ENCODE data around the gene RSPO4.

Gene RSPO4

GRCh38 chr20:952196-952795 is 49.8 kb downstream of the RSPO4 start:
- no peaks in the 10 kb centered on the region for H3K4me1 Mint-ChIP-seq (ENCODE audit: low read depth)
- H3K36me3 Mint-ChIP-seq (ENCODE audit: low read depth), result no peaks in the 10 kb centered on the region
- H3K4me3 Mint-ChIP-seq, result no peak overlapping the region
- DNase-seq (ENCODE audit: low spot score), result no peak
- no peak overlapping the region for H3K27ac Mint-ChIP-seq
- H3K27me3 Mint-ChIP-seq (ENCODE audit: low read depth), result peaks cover 14% of the 10 kb centered on the region
- no peaks in the 10 kb centered on the region for H3K9me3 Mint-ChIP-seq

DNA sequence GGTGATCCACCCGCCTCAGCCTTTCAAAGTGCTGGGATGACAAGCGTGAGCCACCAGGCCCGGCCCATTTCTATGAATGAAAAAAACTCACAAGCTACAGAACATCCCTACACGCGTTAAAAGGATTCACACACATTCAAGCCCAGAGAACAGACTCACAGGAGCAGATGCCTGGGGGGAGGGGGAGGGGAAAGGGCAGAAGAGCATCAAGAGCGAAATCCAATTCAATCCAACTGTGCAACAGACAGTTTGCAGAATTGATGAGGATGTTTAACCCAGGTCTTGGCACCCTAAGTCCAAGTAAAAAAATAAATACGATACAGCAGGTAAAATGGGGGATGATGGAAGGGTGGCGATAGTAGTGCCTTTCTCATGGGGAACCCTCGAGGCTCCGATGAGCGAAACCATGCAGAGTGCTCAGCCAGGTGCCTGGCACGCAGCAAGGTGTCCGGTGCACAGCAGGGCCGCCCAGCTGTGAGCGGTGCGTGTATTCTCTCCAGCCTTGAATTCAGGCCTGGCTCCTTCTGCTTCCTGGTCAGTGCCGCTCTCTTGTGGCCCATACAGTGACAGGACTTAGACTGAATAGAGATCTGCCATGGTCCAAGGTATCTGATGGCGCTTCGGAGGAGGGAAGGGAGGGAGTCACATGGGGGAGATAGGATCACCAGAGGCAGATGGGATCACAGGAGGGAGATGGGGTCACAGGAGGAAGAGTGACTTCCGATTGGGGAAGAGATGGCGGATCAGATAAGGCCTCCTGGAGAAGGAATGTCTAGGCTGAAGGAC is 50.5 kb downstream of the RSPO4 start:
- Mint-ChIP-seq H3K27ac (no peak overlapping the region), H3K27me3 (ENCODE audit: low read depth) (peaks cover 15% of the 10 kb centered on the region), H3K4me1 (ENCODE audit: low read depth) (no peaks in the 10 kb centered on the region), H3K4me3 (no peak overlapping the region), H3K9me3 (no peaks in the 10 kb centered on the region), H3K36me3 (ENCODE audit: low read depth) (no peaks in the 10 kb centered on the region)
- no peak for DNase-seq (ENCODE audit: low spot score)

- H3K4me1 Mint-ChIP-seq (ENCODE audit: low read depth), result no peaks in the 10 kb centered on the region
These were observed 52.4 kb downstream of the RSPO4 start for GRCh38 chr20:949717-950116.

GRCh38 chr20:946826-947225 is 55.3 kb downstream of the RSPO4 start:
- no peaks in the 10 kb centered on the region for H3K36me3 Mint-ChIP-seq (ENCODE audit: low read depth)
- peaks cover 15% of the 10 kb centered on the region for H3K27me3 Mint-ChIP-seq (ENCODE audit: low read depth)

More at GRCh38 chr20:949717-950116, 52.4 kb downstream of the RSPO4 start:
- no peak overlapping the region for H3K4me3 Mint-ChIP-seq
- DNase-seq (ENCODE audit: low spot score), result no peak
- H3K27ac Mint-ChIP-seq, result no peak overlapping the region
- no peaks in the 10 kb centered on the region for H3K9me3 Mint-ChIP-seq
- no peaks in the 10 kb centered on the region for H3K36me3 Mint-ChIP-seq (ENCODE audit: low read depth)
- peaks cover 15% of the 10 kb centered on the region for H3K27me3 Mint-ChIP-seq (ENCODE audit: low read depth)

DNA sequence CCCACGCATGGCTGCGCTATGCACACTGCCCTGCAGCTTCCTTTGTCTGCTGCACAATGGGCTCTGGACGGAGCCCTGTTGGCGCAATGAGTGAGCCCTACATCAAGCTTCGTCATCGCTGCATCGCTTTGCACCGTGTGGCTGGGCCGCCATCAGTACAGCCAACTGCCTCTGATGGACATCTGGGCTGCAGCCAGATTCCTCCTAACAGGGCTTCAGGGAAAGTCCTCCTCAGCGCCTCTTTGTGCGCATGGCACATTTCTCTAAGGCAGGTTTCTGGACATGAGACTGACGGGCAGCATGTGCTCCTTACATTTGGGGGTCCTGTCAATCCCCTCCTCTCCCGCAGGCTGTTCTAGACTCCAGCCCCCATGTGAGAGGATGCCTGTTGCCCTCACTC is 56.3 kb downstream of the RSPO4 start:
- H3K27ac Mint-ChIP-seq, result no peak overlapping the region
- H3K27me3 Mint-ChIP-seq (ENCODE audit: low read depth), result peaks cover 15% of the 10 kb centered on the region
- H3K4me3 Mint-ChIP-seq, result no peak overlapping the region
- no peak for DNase-seq (ENCODE audit: low spot score)
- H3K36me3 Mint-ChIP-seq (ENCODE audit: low read depth), result no peaks in the 10 kb centered on the region
- H3K9me3 Mint-ChIP-seq, result no peaks in the 10 kb centered on the region
- H3K4me1 Mint-ChIP-seq (ENCODE audit: low read depth), result no peaks in the 10 kb centered on the region

More at GRCh38 chr20:946826-947225, 55.3 kb downstream of the RSPO4 start:
- no peaks in the 10 kb centered on the region for H3K9me3 Mint-ChIP-seq
- DNase-seq (ENCODE audit: low spot score), result no peak
- H3K27ac Mint-ChIP-seq, result no peak overlapping the region
- H3K4me1 Mint-ChIP-seq (ENCODE audit: low read depth), result no peaks in the 10 kb centered on the region
- H3K4me3 Mint-ChIP-seq, result no peak overlapping the region

DNA sequence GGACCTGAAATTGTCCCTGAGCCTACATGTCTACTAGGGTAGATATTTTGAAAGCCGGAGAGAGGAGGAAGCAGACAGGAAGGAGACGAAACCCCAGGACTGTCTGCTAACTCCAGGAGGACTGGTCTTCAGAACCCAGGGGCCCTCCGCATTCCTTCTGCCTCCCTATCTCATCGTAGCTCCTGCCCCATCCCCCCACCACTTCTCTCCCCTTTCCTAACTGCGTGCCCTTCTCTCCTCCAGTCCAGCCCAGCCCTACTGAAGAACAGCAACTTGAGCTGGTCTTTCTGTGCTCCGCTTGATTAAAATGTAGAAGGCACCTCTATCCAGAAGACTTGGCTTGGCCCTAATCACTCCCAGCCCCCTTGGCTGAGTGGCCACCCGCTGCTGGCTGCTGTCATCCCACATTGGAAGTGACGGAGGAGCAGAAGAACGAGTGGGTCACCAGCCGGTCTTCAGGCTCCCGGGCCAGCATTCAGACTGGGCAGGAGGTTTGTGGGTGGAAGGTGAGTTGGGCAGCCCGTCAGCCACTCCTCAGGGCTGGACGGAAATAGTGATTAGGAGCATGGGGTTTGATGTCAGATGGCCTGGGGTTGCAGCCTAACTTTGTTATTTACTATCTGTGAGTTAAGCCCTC is 57.2 kb downstream of the RSPO4 start:
- H3K27ac Mint-ChIP-seq, result no peak overlapping the region
- peaks cover 15% of the 10 kb centered on the region for H3K27me3 Mint-ChIP-seq (ENCODE audit: low read depth)
- DNase-seq (ENCODE audit: low spot score), result no peak
- no peaks in the 10 kb centered on the region for H3K4me1 Mint-ChIP-seq (ENCODE audit: low read depth)
- no peaks in the 10 kb centered on the region for H3K36me3 Mint-ChIP-seq (ENCODE audit: low read depth)
- H3K4me3 Mint-ChIP-seq, result no peak overlapping the region
- no peaks in the 10 kb centered on the region for H3K9me3 Mint-ChIP-seq

DNA sequence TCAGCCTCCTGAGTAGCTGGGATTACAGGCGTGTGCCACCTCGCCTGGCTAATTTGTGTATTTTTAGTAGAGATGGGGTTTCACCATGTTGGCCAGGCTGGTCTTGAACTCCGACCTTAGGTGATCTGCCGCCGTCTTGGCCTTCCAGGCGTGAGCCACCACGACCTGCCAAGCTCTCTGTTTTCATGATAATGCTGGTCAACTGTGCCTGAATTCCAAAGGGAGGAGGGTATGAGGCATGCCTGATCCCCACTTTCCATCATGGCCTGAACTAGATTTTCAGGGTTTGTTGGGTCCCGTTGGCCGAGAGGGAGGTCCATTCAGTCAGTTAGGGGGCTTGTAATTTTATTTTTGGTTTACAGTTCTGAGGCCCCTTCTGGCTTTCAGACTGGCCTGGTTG is 58.0 kb downstream of the RSPO4 start:
- no peak overlapping the region for H3K27ac Mint-ChIP-seq
- H3K4me1 Mint-ChIP-seq (ENCODE audit: low read depth), result no peaks in the 10 kb centered on the region
- no peaks in the 10 kb centered on the region for H3K9me3 Mint-ChIP-seq
- H3K36me3 Mint-ChIP-seq (ENCODE audit: low read depth), result no peaks in the 10 kb centered on the region
- peaks cover 15% of the 10 kb centered on the region for H3K27me3 Mint-ChIP-seq (ENCODE audit: low read depth)
- H3K4me3 Mint-ChIP-seq, result no peak overlapping the region
- DNase-seq (ENCODE audit: low spot score), result no peak

DNA sequence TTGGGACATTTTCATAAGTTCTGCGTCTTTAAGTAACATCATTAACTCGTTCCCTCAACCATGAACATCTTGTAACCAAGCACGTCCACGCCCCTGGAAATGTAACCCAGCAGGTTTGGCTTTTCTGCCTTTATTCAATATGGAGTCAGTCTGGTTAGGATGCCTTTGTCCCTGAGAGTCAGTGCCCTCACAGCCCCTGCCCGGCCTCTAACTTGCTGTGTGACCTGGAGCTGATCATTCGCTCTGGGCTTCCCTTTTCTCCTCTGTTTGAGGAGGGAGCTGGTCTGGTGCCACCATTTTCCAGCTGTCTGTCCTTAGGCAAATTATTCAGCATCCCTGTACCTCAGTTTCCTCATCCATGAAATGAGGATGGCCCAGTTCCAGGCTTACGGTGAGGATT is 59.5 kb downstream of the RSPO4 start:
- Mint-ChIP-seq H3K27ac (no peak overlapping the region), H3K9me3 (no peaks in the 10 kb centered on the region), H3K36me3 (ENCODE audit: low read depth) (no peaks in the 10 kb centered on the region), H3K27me3 (ENCODE audit: low read depth) (peaks cover 4% of the 10 kb centered on the region), H3K4me1 (ENCODE audit: low read depth) (no peaks in the 10 kb centered on the region), H3K4me3 (no peak overlapping the region)
- DNase-seq (ENCODE audit: low spot score), result no peak

DNA sequence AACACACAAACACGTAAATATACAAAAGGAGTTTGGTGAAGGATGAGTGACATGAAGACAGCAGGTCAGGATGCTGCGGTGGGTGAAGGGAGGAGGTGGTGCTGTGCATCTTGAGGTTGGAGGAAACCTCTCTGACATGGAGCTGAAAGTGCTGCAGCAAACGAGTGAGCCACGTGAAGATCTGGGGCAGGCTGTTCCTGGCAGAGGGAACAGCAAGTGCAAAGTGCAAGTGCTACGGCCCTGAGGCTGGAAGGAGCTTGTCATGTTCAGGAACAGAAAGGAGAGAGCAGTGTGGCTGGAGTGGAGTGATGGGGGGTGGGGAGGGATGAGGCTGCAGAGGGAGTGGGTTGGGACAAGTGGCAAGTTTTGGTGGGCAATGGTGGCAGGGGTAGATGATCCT is 61.2 kb downstream of the RSPO4 start:
- H3K27ac Mint-ChIP-seq, result no peak overlapping the region
- H3K27me3 Mint-ChIP-seq (ENCODE audit: low read depth), result no peaks in the 10 kb centered on the region
- no peaks in the 10 kb centered on the region for H3K9me3 Mint-ChIP-seq
- H3K4me1 Mint-ChIP-seq (ENCODE audit: low read depth), result no peaks in the 10 kb centered on the region
- H3K4me3 Mint-ChIP-seq, result no peak overlapping the region
- H3K36me3 Mint-ChIP-seq (ENCODE audit: low read depth), result no peaks in the 10 kb centered on the region
- no peak for DNase-seq (ENCODE audit: low spot score)

DNA sequence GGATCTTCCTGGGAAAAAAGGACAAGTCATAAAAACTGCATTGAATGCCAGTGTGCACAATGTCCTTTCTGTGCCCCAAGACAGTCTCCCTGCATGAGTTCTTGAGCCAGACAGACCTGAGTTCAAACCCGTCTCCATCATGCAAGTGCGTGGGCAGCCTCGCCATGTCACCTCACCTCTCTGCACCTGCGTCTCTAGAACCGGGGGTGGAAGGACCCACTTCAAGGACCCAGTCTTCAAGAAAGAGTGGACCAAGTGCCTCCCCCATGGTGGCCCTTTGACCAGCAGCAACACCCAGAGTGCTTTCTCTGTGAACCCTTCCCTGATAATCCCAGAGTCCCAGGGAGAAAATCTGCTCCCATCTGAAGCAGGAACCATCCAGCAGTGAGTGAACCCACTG is 62.5 kb downstream of the RSPO4 start:
- no peak overlapping the region for H3K4me3 Mint-ChIP-seq
- no peaks in the 10 kb centered on the region for H3K9me3 Mint-ChIP-seq
- DNase-seq (ENCODE audit: low spot score), result no peak
- no peak overlapping the region for H3K27ac Mint-ChIP-seq
- H3K27me3 Mint-ChIP-seq (ENCODE audit: low read depth), result no peaks in the 10 kb centered on the region
- H3K4me1 Mint-ChIP-seq (ENCODE audit: low read depth), result no peaks in the 10 kb centered on the region
- H3K36me3 Mint-ChIP-seq (ENCODE audit: low read depth), result no peaks in the 10 kb centered on the region

- Mint-ChIP-seq H3K27me3 (ENCODE audit: low read depth) (no peaks in the 10 kb centered on the region), H3K4me1 (ENCODE audit: low read depth) (no peaks in the 10 kb centered on the region), H3K27ac (no peak overlapping the region), H3K4me3 (no peak overlapping the region), H3K36me3 (ENCODE audit: low read depth) (no peaks in the 10 kb centered on the region), H3K9me3 (peaks cover 18% of the 10 kb centered on the region)
- no peak for DNase-seq (ENCODE audit: low spot score)
These were observed 67.8 kb downstream of the RSPO4 start for GRCh38 chr20:934186-934840.

DNA sequence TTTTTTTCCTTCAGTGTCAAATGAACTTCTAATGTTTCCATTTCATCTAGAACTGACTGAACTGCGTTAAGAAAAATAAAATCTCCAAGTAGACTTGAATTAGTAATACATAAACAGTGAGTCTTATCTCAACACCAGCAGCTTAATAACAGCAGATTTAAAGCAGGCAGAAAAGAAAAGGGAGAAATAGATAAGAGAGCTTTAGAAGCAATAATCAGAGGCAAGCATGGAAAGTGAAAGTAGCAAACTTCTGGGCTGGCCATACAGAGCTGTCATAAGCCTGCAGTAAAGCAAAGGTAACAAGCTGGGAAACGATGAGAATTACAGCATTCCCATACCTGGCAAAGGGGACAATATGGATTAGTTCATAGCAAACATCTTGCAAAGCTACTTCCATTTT is 69.1 kb downstream of the RSPO4 start:
- Mint-ChIP-seq H3K27me3 (ENCODE audit: low read depth) (no peaks in the 10 kb centered on the region), H3K27ac (no peak overlapping the region), H3K9me3 (peaks cover 18% of the 10 kb centered on the region), H3K36me3 (ENCODE audit: low read depth) (no peaks in the 10 kb centered on the region), H3K4me1 (ENCODE audit: low read depth) (no peaks in the 10 kb centered on the region), H3K4me3 (no peak overlapping the region)
- no peak for DNase-seq (ENCODE audit: low spot score)

DNA sequence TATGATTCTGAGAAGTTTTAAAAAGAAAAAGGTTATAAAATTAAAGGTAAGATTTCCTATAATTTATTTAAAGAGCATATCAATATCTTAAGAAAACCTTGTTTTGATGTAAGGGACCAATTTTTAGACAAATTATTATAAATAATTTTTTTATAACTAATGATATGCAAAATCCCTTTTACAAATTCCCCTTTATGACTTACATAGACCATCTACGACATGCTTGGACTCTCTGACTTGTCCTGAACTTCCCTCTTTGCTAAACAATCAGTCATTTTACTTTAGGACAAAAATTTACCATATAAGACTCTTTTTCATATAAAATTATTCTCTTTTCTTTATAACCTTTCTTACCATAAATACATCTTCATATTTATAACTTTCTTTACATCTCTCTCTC is 70.7 kb downstream of the RSPO4 start:
- H3K4me3 Mint-ChIP-seq, result no peak overlapping the region
- no peaks in the 10 kb centered on the region for H3K36me3 Mint-ChIP-seq (ENCODE audit: low read depth)
- peaks cover 18% of the 10 kb centered on the region for H3K9me3 Mint-ChIP-seq
- H3K27ac Mint-ChIP-seq, result no peak overlapping the region
- no peak for DNase-seq (ENCODE audit: low spot score)
- no peaks in the 10 kb centered on the region for H3K4me1 Mint-ChIP-seq (ENCODE audit: low read depth)
- peaks cover 2% of the 10 kb centered on the region for H3K27me3 Mint-ChIP-seq (ENCODE audit: low read depth)

DNA sequence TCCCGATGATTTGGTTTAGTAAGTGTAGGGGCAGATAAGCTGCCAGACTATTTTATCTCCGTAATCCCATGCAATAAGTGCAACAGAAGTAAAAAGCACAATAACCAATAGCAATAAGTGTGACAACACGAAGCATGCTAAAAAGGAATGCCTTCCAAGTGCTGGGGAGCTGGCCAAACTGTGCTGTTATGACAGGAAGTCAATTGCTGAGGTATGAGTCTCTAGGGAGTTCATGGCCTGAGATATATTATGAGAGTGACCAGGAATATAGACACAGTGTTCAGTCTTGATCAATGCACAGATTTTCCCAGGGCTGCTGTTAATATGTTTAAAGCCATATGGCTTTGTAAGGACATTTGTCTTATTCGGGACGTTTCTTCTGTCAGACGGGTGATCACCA is 75.4 kb downstream of the RSPO4 start:
- DNase-seq (ENCODE audit: low spot score), result no peak
- Mint-ChIP-seq H3K27ac (no peak overlapping the region), H3K9me3 (peaks cover 15% of the 10 kb centered on the region), H3K27me3 (ENCODE audit: low read depth) (peaks cover 2% of the 10 kb centered on the region), H3K4me1 (ENCODE audit: low read depth) (no peaks in the 10 kb centered on the region), H3K4me3 (no peak overlapping the region), H3K36me3 (ENCODE audit: low read depth) (no peaks in the 10 kb centered on the region)

Data from T-helper 2 cell treated with Interferon-gamma antibody and Interleukin-4, amounts not matched to agents 5 μg/mL and 100 μg/mL, for 36 hours (primary cell).